Measurements from ENCODE around the gene FAH. TPM values are rescaled to one million over a fixed set of nuclear protein-coding genes. Genes with fewer than 3 reads are reported as not detected.

The FAH gene
- total and polyA plus RNA-seq, 9 of the 15 experiments (the other 6 are each of a cell fraction or from before 2014, with no cell fraction given), result 66.8 to 310 (median 103) TPM

- Histone ChIP-seq H3K9me1 (ENCODE audit: control insufficient read depth, insufficient read depth, low read length) (no peaks in the 10 kb centered on the region), H3K27ac (ENCODE audit: extremely low read depth, low read depth, low read length) (no peak overlapping the region), H3K4me3 (no peak overlapping the region), H3K27me3 (ENCODE audit: control insufficient read depth in 2 of 2, insufficient read depth in 2 of 2, low read length in 2 of 2) (no peaks in the 10 kb centered on the region), H3K4me1 (replicated peaks in 1 of 2; ENCODE audit: control insufficient read depth in 2 of 2, insufficient read depth in 2 of 2, low read length in 2 of 2) (no peaks in the 10 kb centered on the region; a peak in 2 of 5 replicates), H3K4me2 (ENCODE audit: insufficient read depth, low read length) (no peak overlapping the region), H3K9me3 (replicated peaks; ENCODE audit: control insufficient read depth, insufficient read depth, low read depth, low read length) (no peaks in the 10 kb centered on the region), H3K79me2 (ENCODE audit: control insufficient read depth, insufficient read depth, low read length) (peaks cover 63% of the 10 kb centered on the region), H2AFZ (ENCODE audit: low read depth, low read length) (no peak overlapping the region), H4K20me1 (replicated peaks; ENCODE audit: control insufficient read depth, insufficient read depth, low read length) (peaks cover 5% of the 10 kb centered on the region; the same call in 1 of the 2 replicates), H3K9ac (ENCODE audit: insufficient read depth in 1 of 2, low read depth in 2 of 2, low read length in 2 of 2) (no peak overlapping the region), H3K36me3 (ENCODE audit: control insufficient read depth, insufficient read depth, low read length) (peaks cover under 1% of the 10 kb centered on the region; the same call in 1 of the 3 replicates)
- ChIA-PET POLR2A (interaction anchor here (0.7 kb wide), 1 partner anchor 26 kb away, joined by 3 read pairs; no protein-coding TSS in a partner anchor), CTCF (ENCODE audit: low intra/inter-chr PET ratio) (no interaction called here)
- FAIRE-seq, result no peak
- in situ Hi-C loops (cut with MboI) (no loop called here), intact Hi-C loops (cut with micrococcal nuclease) (no loop called here)
- 83% methylated on average over 1 of the region's 1 CpG for WGBS (ENCODE audit: insufficient coverage, low coverage, missing lambda C conversion rate)
- no peak for ATAC-seq
- no peak for DNase-seq (ENCODE audit: extremely low read depth in 1 of 4, low spot score in 3 of 4)
- BruUV-seq (replicated peaks), result no TSS peak
- TF ChIP-seq ZNF12 (CRISPR knock-in tag; IDR thresholded peaks at IDR 0.05), result no peak
- TF ChIP-seq PATZ1 (CRISPR knock-in tag; IDR thresholded peaks at IDR 0.05; ENCODE audit: borderline replicate concordance), result no peak
- no peak for TF ChIP-seq PCBP1 (IDR thresholded peaks at IDR 0.05; ENCODE audit: low read depth, low read length, poor library complexity, severe bottlenecking)
- no peak for TF ChIP-seq NCOA1 (IDR thresholded peaks at IDR 0.05; ENCODE audit: low read depth)
- TF ChIP-seq HMG20B (CRISPR knock-in tag; IDR thresholded peaks at IDR 0.05), result no peak
- no peak for TF ChIP-seq ZNF431 (CRISPR knock-in tag; IDR thresholded peaks at IDR 0.05)
- no peak for TF ChIP-seq HSF4 (CRISPR knock-in tag; IDR thresholded peaks at IDR 0.05; ENCODE audit: borderline replicate concordance)
- TF ChIP-seq, protein P1, sequence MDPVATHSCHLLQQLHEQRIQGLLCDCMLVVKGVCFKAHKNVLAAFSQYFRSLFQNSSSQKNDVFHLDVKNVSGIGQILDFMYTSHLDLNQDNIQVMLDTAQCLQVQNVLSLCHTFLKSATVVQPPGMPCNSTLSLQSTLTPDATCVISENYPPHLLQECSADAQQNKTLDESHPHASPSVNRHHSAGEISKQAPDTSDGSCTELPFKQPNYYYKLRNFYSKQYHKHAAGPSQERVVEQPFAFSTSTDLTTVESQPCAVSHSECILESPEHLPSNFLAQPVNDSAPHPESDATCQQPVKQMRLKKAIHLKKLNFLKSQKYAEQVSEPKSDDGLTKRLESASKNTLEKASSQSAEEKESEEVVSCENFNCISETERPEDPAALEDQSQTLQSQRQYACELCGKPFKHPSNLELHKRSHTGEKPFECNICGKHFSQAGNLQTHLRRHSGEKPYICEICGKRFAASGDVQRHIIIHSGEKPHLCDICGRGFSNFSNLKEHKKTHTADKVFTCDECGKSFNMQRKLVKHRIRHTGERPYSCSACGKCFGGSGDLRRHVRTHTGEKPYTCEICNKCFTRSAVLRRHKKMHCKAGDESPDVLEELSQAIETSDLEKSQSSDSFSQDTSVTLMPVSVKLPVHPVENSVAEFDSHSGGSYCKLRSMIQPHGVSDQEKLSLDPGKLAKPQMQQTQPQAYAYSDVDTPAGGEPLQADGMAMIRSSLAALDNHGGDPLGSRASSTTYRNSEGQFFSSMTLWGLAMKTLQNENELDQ (CRISPR knock-in tag; IDR thresholded peaks at IDR 0.05; ENCODE audit: borderline replicate concordance), result no peak
- no peak for TF ChIP-seq GABPA (tag; conservative IDR thresholded peaks at IDR 0.05; ENCODE audit: low read depth)
- no peak for TF ChIP-seq E2F8 (IDR thresholded peaks at IDR 0.05; ENCODE audit: low read depth, partially characterized antibody)
- no peak for TF ChIP-seq PRPF4 (IDR thresholded peaks at IDR 0.05; ENCODE audit: insufficient read depth, low read depth, low read length, poor library complexity, severe bottlenecking)
- TF ChIP-seq ZNF124 (CRISPR knock-in tag; IDR thresholded peaks at IDR 0.05), result no peak
Measured at GRCh38 chr15:80115021-80115420, 37.8 kb upstream of the FAH start.

Data from K562 (cell line).